GM19035 (cell line): ENCODE data around the gene ANKRD13D.
A peak's percentile ranks its signal among the peaks of the same experiment; 100 is the strongest.
"Not testable (repeated sequence)": the region's sequence is repeated elsewhere in the genome, so short reads cannot be mapped to it uniquely, and the experiment has no call there.

Experiments used
- ATAC-seq: cut with Tn5 transposase; IDR thresholded peaks from one replicate; pipeline ENCODE4 v1.9.1; 2021; ENCODE audit not compliant: unreplicated experiment

Gene ANKRD13D

GRCh38 chr11:67289226-67289650, at the start of gene ANKRD13D:
ANKRD13D (plus strand) TSS chr11:67289303; CDS start chr11:67289461, 158 bp downstream.
- peak; percentile 52 for ATAC-seq

DNA sequence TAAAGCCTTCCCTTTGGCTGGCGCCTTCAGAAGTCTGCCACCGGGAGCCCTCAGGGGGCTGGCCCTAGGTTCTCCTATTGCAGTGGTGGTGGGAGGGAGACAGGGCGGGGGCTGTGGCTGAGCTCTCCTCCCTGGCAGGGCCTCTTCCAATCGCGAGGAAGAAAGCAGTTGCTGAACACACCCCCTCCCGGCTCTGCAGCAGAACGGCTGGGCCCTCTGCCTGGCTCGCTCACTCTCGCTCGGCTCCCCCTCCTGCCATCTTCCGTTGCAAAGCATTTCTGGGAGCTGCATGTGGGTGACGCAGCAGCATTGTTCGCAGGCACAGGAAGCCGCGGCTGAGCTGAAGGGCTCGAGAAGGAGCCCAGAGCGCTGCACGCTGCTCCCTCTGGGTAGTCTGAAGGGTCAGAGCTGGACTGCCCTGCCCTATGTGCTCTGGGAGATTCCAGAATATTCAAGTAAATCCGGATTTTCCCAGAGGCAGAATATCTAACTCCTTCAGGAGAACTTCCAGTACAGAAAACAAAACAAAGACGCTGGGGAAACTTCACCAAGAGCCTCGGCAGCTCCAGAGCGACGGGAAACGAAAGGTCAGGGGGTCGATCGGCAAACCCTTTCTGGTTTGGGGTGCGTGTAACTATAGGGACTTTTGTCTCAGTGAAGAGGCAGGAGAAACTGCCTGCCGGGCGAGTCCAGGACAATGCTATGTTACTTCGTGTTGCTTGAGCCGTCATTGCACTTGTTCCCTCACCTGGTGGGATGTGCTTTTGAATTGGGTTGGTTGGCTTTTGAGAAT, 49.1 kb upstream of the ANKRD13D start:
- peak; percentile 85 for ATAC-seq

- ATAC-seq, result no peak
Observed at GRCh38 chr11:67240576-67241389, 48.3 kb upstream of the ANKRD13D start.

- no peak for ATAC-seq
Observed at GRCh38 chr11:67242548-67242947, 46.6 kb upstream of the ANKRD13D start.

- no peak for ATAC-seq
Observed at GRCh38 chr11:67243051-67243450, 46.1 kb upstream of the ANKRD13D start.

DNA sequence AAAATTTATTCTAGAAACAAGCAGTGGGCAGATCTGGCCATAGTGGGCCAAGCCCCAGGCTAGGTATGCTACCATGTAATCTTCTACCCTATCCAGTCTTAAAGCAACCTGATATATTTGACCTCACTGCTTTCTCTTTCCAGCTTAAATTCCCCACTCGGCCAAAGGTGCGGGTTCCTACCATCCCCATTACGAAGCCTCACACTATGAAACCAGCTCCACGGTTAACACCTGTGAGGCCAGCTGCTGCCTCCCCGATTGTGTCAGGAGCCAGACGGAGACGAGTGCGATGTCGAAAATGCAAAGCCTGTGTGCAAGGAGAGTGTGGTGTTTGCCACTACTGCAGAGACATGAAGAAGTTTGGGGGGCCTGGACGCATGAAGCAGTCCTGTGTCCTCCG, 44.1 kb upstream of the ANKRD13D start:
- no peak for ATAC-seq

GRCh38 chr11:67247946-67248550, 41.1 kb upstream of the ANKRD13D start:
- ATAC-seq, result no peak

DNA sequence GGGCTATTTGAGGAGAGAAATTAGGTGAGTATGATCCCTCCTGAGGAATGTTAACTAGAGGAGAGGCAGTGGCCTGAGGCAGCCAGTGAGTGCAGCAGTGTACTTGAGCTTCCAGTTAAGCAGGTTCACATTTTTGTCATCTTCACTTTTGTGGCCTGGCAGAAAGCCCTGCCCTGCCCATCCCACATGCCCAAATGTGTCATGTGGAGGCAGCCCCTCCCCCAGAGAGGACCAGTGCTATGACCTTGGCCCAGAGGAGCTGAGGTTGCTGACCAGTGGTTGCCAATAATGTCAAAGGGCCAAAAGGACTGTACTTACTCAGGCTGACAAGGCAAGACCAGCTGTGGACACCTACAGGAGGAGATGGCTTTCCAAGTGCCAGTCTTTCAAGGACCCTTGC, 40.5 kb upstream of the ANKRD13D start:
- ATAC-seq, result no peak

DNA sequence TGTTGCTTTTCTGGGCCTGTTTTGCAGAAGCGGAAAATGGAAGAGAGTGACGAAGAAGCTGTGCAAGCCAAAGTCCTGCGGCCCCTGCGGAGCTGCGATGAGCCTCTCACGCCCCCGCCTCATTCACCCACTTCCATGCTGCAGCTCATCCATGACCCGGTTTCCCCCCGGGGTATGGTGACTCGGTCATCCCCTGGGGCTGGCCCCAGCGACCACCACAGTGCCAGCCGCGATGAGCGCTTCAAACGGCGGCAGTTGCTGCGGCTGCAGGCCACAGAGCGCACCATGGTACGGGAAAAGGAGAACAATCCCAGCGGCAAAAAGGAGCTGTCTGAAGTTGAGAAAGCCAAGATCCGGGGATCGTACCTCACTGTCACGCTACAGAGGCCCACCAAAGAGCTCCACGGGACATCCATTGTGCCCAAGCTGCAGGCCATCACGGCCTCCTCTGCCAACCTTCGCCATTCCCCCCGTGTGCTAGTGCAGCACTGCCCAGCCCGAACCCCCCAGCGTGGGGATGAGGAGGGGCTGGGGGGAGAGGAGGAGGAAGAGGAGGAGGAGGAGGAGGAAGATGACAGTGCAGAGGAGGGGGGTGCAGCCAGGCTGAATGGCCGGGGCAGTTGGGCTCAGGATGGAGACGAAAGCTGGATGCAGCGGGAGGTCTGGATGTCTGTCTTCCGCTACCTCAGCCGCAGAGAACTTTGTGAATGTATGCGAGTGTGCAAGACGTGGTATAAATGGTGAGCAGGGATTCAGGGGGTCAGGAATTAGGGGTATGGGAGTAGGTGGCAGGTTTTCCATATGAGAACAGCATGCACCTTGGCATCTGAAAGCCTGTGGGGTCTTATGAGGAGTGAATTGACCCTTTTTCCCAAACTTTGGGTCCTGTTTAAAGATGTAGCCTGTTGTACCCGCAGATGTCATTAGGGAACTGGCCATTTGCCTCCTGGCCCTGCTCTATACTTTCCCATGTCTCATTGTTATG, 38.8 kb upstream of the ANKRD13D start:
- no peak for ATAC-seq

DNA sequence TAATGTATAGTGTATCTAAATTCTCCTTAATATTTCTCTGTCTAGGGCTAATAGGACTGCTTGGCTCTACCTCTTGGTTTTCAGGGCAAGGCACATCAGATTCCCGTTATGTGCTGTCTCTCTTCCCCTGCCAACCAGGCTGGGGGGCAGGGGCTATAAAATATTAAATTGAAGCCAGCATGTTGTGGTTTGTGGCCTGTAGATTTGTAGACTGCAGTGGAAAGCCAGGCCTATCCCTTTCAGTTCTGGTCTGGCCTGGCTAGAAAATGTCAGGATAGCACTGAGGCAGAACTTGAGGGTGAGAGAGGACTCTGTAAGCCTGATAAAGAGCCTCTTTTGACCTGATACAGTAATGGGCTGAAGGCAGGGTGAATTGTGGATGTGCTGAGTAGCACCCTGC, 37.3 kb upstream of the ANKRD13D start:
- no peak for ATAC-seq

DNA sequence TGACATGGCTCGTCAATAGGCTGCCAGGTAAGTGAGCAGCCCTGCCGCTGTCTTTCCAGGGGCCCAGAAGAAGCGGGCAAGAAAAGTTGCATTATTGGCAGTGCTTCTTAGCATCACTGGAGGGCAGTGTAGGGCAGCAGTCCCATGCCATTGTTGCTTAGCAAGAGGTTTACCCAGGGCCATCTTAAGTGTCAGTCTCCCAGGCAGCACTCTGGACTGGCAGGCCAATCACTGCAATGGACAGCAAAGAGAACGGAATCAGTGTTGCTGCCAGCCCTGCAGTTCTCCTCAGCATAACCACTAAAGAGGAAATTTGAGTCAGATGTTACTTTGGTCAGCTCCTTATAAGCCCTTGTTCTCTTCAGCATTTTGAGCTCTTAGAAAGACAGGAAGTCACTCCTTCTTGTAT, 36.3 kb upstream of the ANKRD13D start:
- ATAC-seq, result no peak

GRCh38 chr11:67253872-67254624, 35.1 kb upstream of the ANKRD13D start:
- ATAC-seq, result no peak

GRCh38 chr11:67254798-67255197, 34.3 kb upstream of the ANKRD13D start:
- ATAC-seq, result no peak

DNA sequence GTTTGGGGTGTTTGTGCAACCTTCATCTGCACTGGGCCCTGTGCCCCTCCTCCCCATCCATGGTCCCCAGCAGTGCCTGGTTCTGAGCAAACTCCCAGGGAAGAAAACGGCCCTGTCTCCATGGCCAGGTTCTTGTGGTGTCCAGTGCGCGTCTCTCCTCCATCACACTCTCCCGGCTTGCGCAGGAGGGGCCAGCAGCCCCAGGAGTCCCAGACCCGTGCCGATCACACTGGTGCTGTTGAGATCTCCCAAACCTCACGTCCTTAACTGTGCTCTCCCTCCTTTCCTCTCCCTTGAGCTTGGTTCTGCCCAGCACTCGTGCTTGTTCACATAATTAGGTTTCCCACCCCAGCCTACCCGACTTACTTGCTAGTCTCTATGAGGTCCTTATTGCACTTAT, 33.8 kb upstream of the ANKRD13D start:
- no peak for ATAC-seq

GRCh38 chr11:67255864-67256263, 33.2 kb upstream of the ANKRD13D start:
- ATAC-seq, result no peak

- ATAC-seq, result no peak
Observed at GRCh38 chr11:67256477-67257135, 32.5 kb upstream of the ANKRD13D start.

- ATAC-seq, result no peak
Observed at GRCh38 chr11:67260406-67260805, 28.7 kb upstream of the ANKRD13D start.

- not testable (repeated sequence) for ATAC-seq
Observed at GRCh38 chr11:67260885-67261639, 28.0 kb upstream of the ANKRD13D start.

DNA sequence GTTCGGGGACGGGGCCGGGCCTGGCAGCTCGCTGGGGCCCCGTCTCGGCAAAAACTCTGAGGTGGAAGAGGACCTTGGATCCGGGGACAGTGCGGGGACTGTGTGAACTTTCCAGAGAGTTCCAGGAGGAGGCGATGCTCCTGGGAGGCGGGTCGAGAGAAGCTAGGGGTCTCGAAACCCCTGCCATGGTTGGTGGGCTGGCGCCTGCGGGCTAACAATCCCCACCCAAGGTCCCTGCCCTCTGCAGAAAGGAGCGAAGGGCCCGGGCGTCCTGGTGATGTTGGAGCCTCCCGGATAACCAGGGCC, 27.5 kb upstream of the ANKRD13D start:
- no peak for ATAC-seq
